Colonic mucosa (tissue), 4 donors: Measurements from ENCODE around the gene AMIGO2. TPM values are rescaled to one million over a fixed set of nuclear protein-coding genes. Genes with fewer than 3 reads are reported as not detected.

Experiments used
- DNase-seq: peaks from one replicate; pipeline ENCODE4 v3.0.0-alpha.2; 2020
- H3K27ac ChIP-seq: fragments of 200-600 bp; one replicate; pipeline ENCODE4 v1.8.0; 2021
- H3K27me3 ChIP-seq: fragments of 200-600 bp; one replicate; pipeline ENCODE4 v1.8.0; 2021
- H3K36me3 ChIP-seq: fragments of 200-600 bp; one replicate; pipeline ENCODE4 v1.8.0; 2021
- H3K4me1 ChIP-seq: fragments of 200-600 bp; one replicate; pipeline ENCODE4 v1.8.0; 2021; ENCODE audit warnings: mild to moderate bottlenecking
- H3K4me3 ChIP-seq: fragments of 200-600 bp; one replicate; pipeline ENCODE4 v1.8.0; 2021
- H3K9ac ChIP-seq, 2 donors: one replicate each; pipeline ENCODE4 v1.7.0; 2013; ENCODE audit warnings: control low read depth in 2 of 2, low read depth in 2 of 2, low read length in 2 of 2
- H3K9me3 ChIP-seq: fragments of 200-600 bp; one replicate; pipeline ENCODE4 v1.8.0; 2021
- CTCF ChIP-seq: fragments of 200-600 bp; IDR thresholded peaks from one replicate; pipeline ENCODE4 v1.8.0; 2022; ENCODE audit warnings: antibody characterized with exemption, mild to moderate bottlenecking
- intact Hi-C: fragments of 100-400 bp; cut with DNase I; formaldehyde crosslinking; loops from one replicate; pipeline ENCODE4 v1.14.1; 2022
- total RNA-seq, 2 donors: library from RNA; stranded (reverse); fragmentation: NEBNext Ultra II Directional in 1 of 2; extraction: Animal tissue kit (Norgen Biotek cat#: 25700) in 1 of 2; gene quantifications; one replicate each; pipeline ENCODE4 v1.2.1, GENCODE V29; 2021
- donor health status: healthy.
- donor health status: DM: no; HTN: no; CAD: no.
- donor health status: DM: no; HTN: no; CAD: no.

The AMIGO2 gene, protein sequence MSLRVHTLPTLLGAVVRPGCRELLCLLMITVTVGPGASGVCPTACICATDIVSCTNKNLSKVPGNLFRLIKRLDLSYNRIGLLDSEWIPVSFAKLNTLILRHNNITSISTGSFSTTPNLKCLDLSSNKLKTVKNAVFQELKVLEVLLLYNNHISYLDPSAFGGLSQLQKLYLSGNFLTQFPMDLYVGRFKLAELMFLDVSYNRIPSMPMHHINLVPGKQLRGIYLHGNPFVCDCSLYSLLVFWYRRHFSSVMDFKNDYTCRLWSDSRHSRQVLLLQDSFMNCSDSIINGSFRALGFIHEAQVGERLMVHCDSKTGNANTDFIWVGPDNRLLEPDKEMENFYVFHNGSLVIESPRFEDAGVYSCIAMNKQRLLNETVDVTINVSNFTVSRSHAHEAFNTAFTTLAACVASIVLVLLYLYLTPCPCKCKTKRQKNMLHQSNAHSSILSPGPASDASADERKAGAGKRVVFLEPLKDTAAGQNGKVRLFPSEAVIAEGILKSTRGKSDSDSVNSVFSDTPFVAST
- 10 to 100 TPM in 1 of 2 donors, 1 to 10 TPM in 1; 2.0 to 11.1 TPM for total RNA-seq

DNA sequence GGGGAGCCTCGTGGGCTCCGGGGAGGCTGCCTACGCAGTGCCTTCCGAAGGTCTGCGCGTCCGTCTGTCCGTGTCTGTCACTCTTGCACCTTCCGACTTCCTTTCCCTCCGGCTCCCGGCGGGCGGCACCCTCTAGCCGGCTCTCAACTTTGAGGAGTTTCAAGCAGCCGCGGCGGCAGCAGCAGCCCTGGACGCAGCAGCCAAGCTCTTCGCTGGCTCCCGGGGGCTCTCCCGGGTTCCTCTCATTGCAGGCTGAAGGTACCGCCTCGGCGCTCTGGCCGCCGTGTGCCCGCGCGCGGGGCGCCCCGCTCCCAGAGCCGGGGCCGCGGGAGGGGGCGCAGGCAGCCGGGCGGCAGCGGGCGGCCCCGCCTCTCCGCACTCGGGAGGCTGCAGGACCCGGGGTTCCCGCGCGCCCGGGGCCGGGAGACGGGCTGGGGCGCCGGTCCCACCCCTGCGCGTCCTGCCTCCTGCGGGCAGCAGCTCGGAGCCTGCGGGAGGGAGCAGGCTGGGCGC lies at the start of gene AMIGO2, which contains the start of gene PCED1B:
Gene AMIGO2, minus strand, starts transcription at position 492 of the 513 bp plus-strand sequence. CDS start 957 bp downstream, outside the sequence.
Gene PCED1B, plus strand, starts transcription at position 154 of the 513 bp plus-strand sequence. CDS start 155,443 bp downstream, outside the sequence.
- no peak for TF ChIP-seq CTCF
- Histone ChIP-seq H3K36me3 (no peaks in the 10 kb centered on the region), H3K9me3 (no peaks in the 10 kb centered on the region), H3K27me3 (peaks cover 9% of the 10 kb centered on the region), H3K4me1 (no peaks in the 10 kb centered on the region), H3K4me3 (peak within 1 kb of the TSS; percentile 55), H3K9ac (peak within 1 kb of the TSS; percentile 65 to 74), H3K27ac (peak within 1 kb of the TSS; percentile 77)
- intact Hi-C loops = loop anchor here (5.0 to 10.0 kb wide), 2 partner anchors 47 to 145 kb away; no protein-coding TSS in a partner anchor
- DNase-seq = peak; percentile 76

GRCh38 chr12:47126246-47126645 lies 46.5 kb upstream of the AMIGO2 start:
- Histone ChIP-seq H3K27ac (no peak overlapping the region), H3K27me3 (no peaks in the 10 kb centered on the region), H3K4me3 (no peak overlapping the region), H3K9me3 (no peaks in the 10 kb centered on the region), H3K9ac (no peak overlapping the region), H3K36me3 (no peaks in the 10 kb centered on the region), H3K4me1 (no peaks in the 10 kb centered on the region)
- intact Hi-C loops = no loop called here
- DNase-seq = no peak
- no peak for TF ChIP-seq CTCF

GRCh38 chr12:47124451-47124850 lies 44.7 kb upstream of the AMIGO2 start:
- DNase-seq = no peak
- H3K4me1 ChIP-seq = no peaks in the 10 kb centered on the region
- TF ChIP-seq CTCF = no peak
- no peak overlapping the region for H3K4me3 ChIP-seq
- H3K9ac ChIP-seq = no peak overlapping the region
- no peaks in the 10 kb centered on the region for H3K9me3 ChIP-seq
- intact Hi-C loops = no loop called here
- H3K27ac ChIP-seq = no peak overlapping the region
- H3K36me3 ChIP-seq = no peaks in the 10 kb centered on the region
- H3K27me3 ChIP-seq = no peaks in the 10 kb centered on the region

DNA sequence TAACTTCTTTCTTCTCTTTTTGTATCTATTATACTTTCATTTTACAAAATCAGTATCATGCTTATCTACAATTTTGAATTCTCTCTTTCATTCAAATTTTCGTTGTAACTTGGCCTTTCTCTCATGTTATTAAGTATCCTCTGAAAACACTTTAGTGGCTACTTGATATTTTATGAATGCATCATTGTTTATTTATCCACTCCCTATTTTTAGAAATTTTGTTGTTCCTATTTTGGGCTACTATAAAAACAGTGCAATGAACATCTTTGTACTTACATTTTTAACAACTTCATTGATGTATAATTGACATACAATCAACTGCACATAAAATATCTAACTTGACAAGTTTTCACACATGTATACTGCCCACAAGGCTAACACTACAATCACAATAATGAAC lies 44.0 kb upstream of the AMIGO2 start:
- intact Hi-C loops = no loop called here
- no peak for TF ChIP-seq CTCF
- Histone ChIP-seq H3K27ac (no peak overlapping the region), H3K27me3 (no peaks in the 10 kb centered on the region), H3K4me3 (no peak overlapping the region), H3K36me3 (no peaks in the 10 kb centered on the region), H3K9ac (no peak overlapping the region), H3K9me3 (no peaks in the 10 kb centered on the region), H3K4me1 (no peaks in the 10 kb centered on the region)
- no peak for DNase-seq

DNA sequence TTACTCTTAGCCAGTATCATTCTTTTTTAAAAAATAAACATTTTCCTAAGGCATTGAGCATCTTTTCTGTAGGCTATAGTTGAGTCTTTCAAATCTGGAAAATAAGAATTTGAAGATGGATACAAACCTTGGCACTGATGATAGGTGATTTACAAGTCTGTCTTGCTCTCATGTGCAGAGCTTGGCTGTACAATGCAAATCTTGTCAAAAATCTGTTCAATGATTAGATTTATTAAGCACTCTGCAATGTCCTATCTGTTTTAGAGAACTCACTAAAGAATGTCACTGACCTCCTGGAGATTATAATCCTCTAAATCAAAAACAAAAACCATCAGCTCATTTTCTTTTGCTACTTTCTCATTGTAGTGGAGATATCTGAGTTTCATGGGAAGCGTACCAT lies 42.8 kb upstream of the AMIGO2 start:
- Histone ChIP-seq H3K27me3 (no peaks in the 10 kb centered on the region), H3K4me3 (no peak overlapping the region), H3K4me1 (no peaks in the 10 kb centered on the region), H3K27ac (no peak overlapping the region), H3K9ac (no peak overlapping the region), H3K9me3 (no peaks in the 10 kb centered on the region), H3K36me3 (no peaks in the 10 kb centered on the region)
- intact Hi-C loops = no loop called here
- DNase-seq = no peak
- no peak for TF ChIP-seq CTCF
